ENCODE data around the gene RBSN. TPM values are rescaled to one million over a fixed set of nuclear protein-coding genes. Genes with fewer than 3 reads are reported as not detected.

The RBSN gene
- total and polyA plus RNA-seq, 2 donors (not counting 1 experiment from before 2014, with no cell fraction given): 7.1 to 32.6 TPM

GRCh38 chr3:15040844-15041243, 58.1 kb downstream of the RBSN start:
- no peaks in the 10 kb centered on the region for H3K9me3 Mint-ChIP-seq (ENCODE audit: insufficient read depth)
- peaks cover 5% of the 10 kb centered on the region for H4K20me1 ChIP-seq (ENCODE audit: control insufficient read depth, insufficient read depth, low read length, poor library complexity, severe bottlenecking)
- CTCF ChIA-PET: no interaction called here
- peaks cover 2% of the 10 kb centered on the region for H3K4me1 Mint-ChIP-seq
- H3K27me3 Mint-ChIP-seq: no peaks in the 10 kb centered on the region
- TF ChIP-seq CTCF (IDR thresholded peaks at IDR 0.05): no peak
- TF ChIP-seq EZH2 (IDR thresholded peaks at IDR 0.05; ENCODE audit: borderline replicate concordance, insufficient read depth, low read depth, low read length, poor library complexity, severe bottlenecking): no peak
- no peaks in the 10 kb centered on the region for H3K27me3 ChIP-seq (replicated peaks in 1 of 4; ENCODE audit: control extremely low read depth in 1 of 4, control insufficient read depth in 3 of 4, insufficient read depth in 4 of 4, low read length in 3 of 4)
- ATAC-seq (ENCODE audit: low read depth): no peak
- no peak overlapping the region for H3K4me2 ChIP-seq (replicated peaks; ENCODE audit: low read depth, low read length, poor library complexity, severe bottlenecking)
- peak overlapping the region in 1 of 2 donors; percentile 21 for H3K27ac ChIP-seq (ENCODE audit: low read length in 2 of 2)
- DNase-seq: no peak
- H3K36me3 ChIP-seq (replicated peaks in 1 of 2; ENCODE audit: control extremely low read depth in 1 of 2, control insufficient read depth in 1 of 2, extremely low read depth in 1 of 2, insufficient read depth in 2 of 2, low read length in 1 of 2): peaks cover 14 to 82% of the 10 kb centered on the region in 2 experiments
- POLR2A ChIA-PET: no interaction called here
- no peak overlapping the region for H3K4me3 Mint-ChIP-seq
- H3K79me2 ChIP-seq (ENCODE audit: control insufficient read depth, insufficient read depth, low read length): no peaks in the 10 kb centered on the region
- H3K27ac Mint-ChIP-seq: peak overlapping the region; percentile 41
- H2AFZ ChIP-seq (ENCODE audit: insufficient read depth, low read depth, low read length, poor library complexity, severe bottlenecking): no peak overlapping the region
- 100% methylated on average over 2 of the region's 3 CpGs for WGBS (ENCODE audit: insufficient coverage)
- no peaks in the 10 kb centered on the region for H3K9me3 ChIP-seq (ENCODE audit: control extremely low read depth in 1 of 3, control insufficient read depth in 2 of 3, insufficient read depth in 1 of 3, low read length in 2 of 3)
- no peak overlapping the region for H3K4me3 ChIP-seq (ENCODE audit: control extremely low read depth in 1 of 5, extremely low read depth in 1 of 5, insufficient read depth in 1 of 5, low read depth in 2 of 5, low read length in 4 of 5)
- no peak overlapping the region for H3K9ac ChIP-seq (ENCODE audit: low read length)
- intact Hi-C loops (cut with micrococcal nuclease): no loop called here
- peaks cover 0 to 3% of the 10 kb centered on the region in 2 donors for H3K4me1 ChIP-seq (ENCODE audit: control insufficient read depth in 2 of 2, insufficient read depth in 2 of 2, low read length in 2 of 2)

DNA sequence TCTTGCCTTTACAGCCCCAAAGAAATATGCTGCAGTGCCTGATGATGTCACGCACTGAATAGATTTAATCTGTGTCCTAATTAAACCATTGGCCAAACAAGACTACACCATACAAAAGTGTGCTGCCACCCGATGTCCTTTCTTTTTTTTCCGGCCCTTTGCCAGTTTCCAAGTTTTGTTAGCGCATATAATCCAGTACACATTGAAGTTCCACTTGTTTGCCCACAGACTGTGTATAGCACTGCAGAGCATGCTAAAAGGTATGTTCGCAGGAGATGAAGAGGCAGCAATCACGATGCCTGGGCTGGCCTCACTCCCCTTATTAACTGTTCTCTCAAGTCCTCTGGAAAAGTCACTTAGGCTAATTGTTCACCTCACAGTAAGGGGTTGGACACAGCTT, 60.6 kb downstream of the RBSN start:
- no peak for ATAC-seq (ENCODE audit: low read depth)
- no peaks in the 10 kb centered on the region for H3K4me1 ChIP-seq (ENCODE audit: control insufficient read depth in 2 of 2, insufficient read depth in 2 of 2, low read length in 2 of 2)

More for the DNA sequence above, 60.6 kb downstream of the RBSN start:
- intact Hi-C loops (cut with micrococcal nuclease): no loop called here
- TF ChIP-seq EZH2 (IDR thresholded peaks at IDR 0.05; ENCODE audit: borderline replicate concordance, insufficient read depth, low read depth, low read length, poor library complexity, severe bottlenecking) (no peak), CTCF (IDR thresholded peaks at IDR 0.05) (no peak)
- no peak overlapping the region for H3K4me2 ChIP-seq (replicated peaks; ENCODE audit: low read depth, low read length, poor library complexity, severe bottlenecking)
- no peak for DNase-seq
- H4K20me1 ChIP-seq (ENCODE audit: control insufficient read depth, insufficient read depth, low read length, poor library complexity, severe bottlenecking): no peaks in the 10 kb centered on the region
- Mint-ChIP-seq H3K27me3 (no peaks in the 10 kb centered on the region), H3K27ac (no peak overlapping the region), H3K9me3 (ENCODE audit: insufficient read depth) (no peaks in the 10 kb centered on the region), H3K4me1 (no peaks in the 10 kb centered on the region), H3K4me3 (no peak overlapping the region)
- no peaks in the 10 kb centered on the region for H3K79me2 ChIP-seq (ENCODE audit: control insufficient read depth, insufficient read depth, low read length)
- H3K27me3 ChIP-seq (replicated peaks in 1 of 4; ENCODE audit: control extremely low read depth in 1 of 4, control insufficient read depth in 3 of 4, insufficient read depth in 4 of 4, low read length in 3 of 4): no peaks in the 10 kb centered on the region
- CTCF ChIA-PET: no interaction called here
- POLR2A ChIA-PET: no interaction called here
- H3K36me3 ChIP-seq (replicated peaks in 1 of 2; ENCODE audit: control extremely low read depth in 1 of 2, control insufficient read depth in 1 of 2, extremely low read depth in 1 of 2, insufficient read depth in 2 of 2, low read length in 1 of 2): peaks cover 14 to 79% of the 10 kb centered on the region in 2 experiments
- H3K9me3 ChIP-seq (ENCODE audit: control extremely low read depth in 1 of 3, control insufficient read depth in 2 of 3, insufficient read depth in 1 of 3, low read length in 2 of 3): no peaks in the 10 kb centered on the region
- H3K27ac ChIP-seq (ENCODE audit: low read length in 2 of 2): no peak overlapping the region
- 95% methylated on average over 5 of the region's 6 CpGs for WGBS (ENCODE audit: insufficient coverage)
- H3K9ac ChIP-seq (ENCODE audit: low read length): no peak overlapping the region
- no peak overlapping the region for H2AFZ ChIP-seq (ENCODE audit: insufficient read depth, low read depth, low read length, poor library complexity, severe bottlenecking)
- no peak overlapping the region for H3K4me3 ChIP-seq (ENCODE audit: control extremely low read depth in 1 of 5, extremely low read depth in 1 of 5, insufficient read depth in 1 of 5, low read depth in 2 of 5, low read length in 4 of 5)

All from B cell (primary cell).